ENCODE measurements around the gene B4GALNT2.

DNA sequence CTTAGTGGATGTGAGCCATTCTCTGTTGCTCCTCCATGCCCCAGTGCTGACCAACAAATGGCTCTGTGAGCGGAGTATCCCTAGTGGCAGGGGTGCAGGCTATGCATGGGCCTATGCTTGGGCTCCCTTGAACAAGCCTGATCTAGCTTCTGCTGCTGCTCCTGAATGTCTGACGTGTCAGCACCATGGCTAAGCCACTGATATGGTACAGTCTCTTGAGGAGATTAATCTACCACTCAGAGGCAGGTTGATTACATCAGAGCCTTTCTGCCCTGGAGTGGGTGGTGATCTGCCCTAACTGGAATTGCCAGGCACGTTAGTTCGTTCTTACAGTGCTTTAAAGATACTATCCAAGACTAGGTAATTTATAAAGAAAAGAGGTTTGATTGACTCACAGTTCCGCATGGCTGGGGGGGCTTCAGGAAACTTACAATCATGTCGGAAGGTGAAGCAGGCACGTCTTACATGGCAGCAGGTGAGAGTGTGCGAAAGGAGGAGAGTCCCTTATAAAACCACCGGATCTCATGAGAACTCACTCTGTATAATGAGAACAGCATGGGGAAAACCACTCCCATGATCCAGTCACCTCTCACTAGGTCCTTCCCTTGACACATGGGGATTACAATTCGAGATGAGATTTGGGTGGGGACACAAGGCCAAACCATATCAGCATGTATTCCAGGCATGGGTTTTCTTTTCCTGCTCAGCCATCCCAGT, 41.5 kb upstream of the B4GALNT2 start:
- TF ChIP-seq POLR2A (IDR thresholded peaks at IDR 0.05; ENCODE audit: low read length) (no peak), GATA1 (IDR thresholded peaks at IDR 0.05; ENCODE audit: low read depth, low read length) (no peak)
